Measurements from ENCODE around the gene MAP6. TPM values are rescaled to one million over a fixed set of nuclear protein-coding genes. Genes with fewer than 3 reads are reported as not detected.

MAP6 gene
- polyA plus RNA-seq, 3 donors: 6.2 to 8.2 (median 7.6) TPM

- no peak for DNase-seq
Observed at GRCh38 chr11:75673977-75674582, 5.2 kb upstream of the MAP6 start.

- peak; percentile 57 for DNase-seq
Observed at GRCh38 chr11:75667831-75668450, 897 bp downstream of the MAP6 start.

- no peak for DNase-seq
Observed at GRCh38 chr11:75667255-75667830, 1.5 kb downstream of the MAP6 start.

GRCh38 chr11:75665990-75666389, 2.8 kb downstream of the MAP6 start:
- no peak for DNase-seq

GRCh38 chr11:75665126-75665525, 3.7 kb downstream of the MAP6 start:
- no peak for DNase-seq

- DNase-seq: no peak
Observed at GRCh38 chr11:75664389-75664788, 4.4 kb downstream of the MAP6 start.

- no peak for DNase-seq
Observed at GRCh38 chr11:75663808-75664207, 5.0 kb downstream of the MAP6 start.

- no peak for DNase-seq
Observed at GRCh38 chr11:75659836-75660235, 9.0 kb downstream of the MAP6 start.

- DNase-seq: no peak
Observed at GRCh38 chr11:75656044-75656727, 12.7 kb downstream of the MAP6 start.

GRCh38 chr11:75655605-75656004, 13.2 kb downstream of the MAP6 start:
- no peak for DNase-seq

- no peak for DNase-seq
Observed at GRCh38 chr11:75654314-75654713, 14.5 kb downstream of the MAP6 start.

GRCh38 chr11:75653532-75653931, 15.3 kb downstream of the MAP6 start:
- no peak for DNase-seq

GRCh38 chr11:75652936-75653335, 15.9 kb downstream of the MAP6 start:
- DNase-seq: no peak

GRCh38 chr11:75651218-75651617, 17.6 kb downstream of the MAP6 start:
- DNase-seq: no peak

GRCh38 chr11:75650167-75650723, 18.6 kb downstream of the MAP6 start:
- no peak for DNase-seq

- DNase-seq: no peak
Observed at GRCh38 chr11:75644946-75645345, 23.9 kb downstream of the MAP6 start.

- no peak for DNase-seq
Observed at GRCh38 chr11:75644370-75644769, 24.5 kb downstream of the MAP6 start.

GRCh38 chr11:75642402-75643113, 26.3 kb downstream of the MAP6 start:
- DNase-seq: no peak

- DNase-seq: peak; percentile 75
Observed at GRCh38 chr11:75639762-75640181, 29.1 kb downstream of the MAP6 start.

GRCh38 chr11:75637998-75638397, 30.8 kb downstream of the MAP6 start:
- DNase-seq: no peak

- DNase-seq: no peak
Observed at GRCh38 chr11:75635066-75635862, 33.6 kb downstream of the MAP6 start.

Measured in renal pelvis (tissue), 4 donors.